HepG2 (cell line): ENCODE measurements around the gene SYT11. TPM values are rescaled to one million over a fixed set of nuclear protein-coding genes. Genes with fewer than 3 reads are reported as not detected.
A peak's percentile ranks its signal among the peaks of the same experiment; 100 is the strongest.
"Not testable (repeated sequence)": the region's sequence is repeated elsewhere in the genome, so short reads cannot be mapped to it uniquely, and the experiment has no call there.

Experiments used
- ATAC-seq: fragments of 200-7000 bp; cut with Tn5 transposase; 3 replicates; pipeline ENCODE4 v1.9.1; 2020; ENCODE audit warnings: mild to moderate bottlenecking, moderate library complexity
- BruUV-seq: library from RNA; stranded (reverse); fragments of 400-500 nt; replicated peaks from 2 replicates; lab custom pipeline; 2021; lab: Mats Ljungman, UMichigan
- CTCF ChIA-PET: fragments of 300-600 bp; formaldehyde crosslinking; extraction: SDS; loops from one replicate; lab custom pipeline; 2021; ENCODE audit warnings: low total read pairs, inconsistent platforms, low intra/inter-chr PET ratio; lab: Yijun Ruan, JAX
- POLR2A ChIA-PET: fragments of 350-600 bp; sonication (Branson Sonifier 250); formaldehyde crosslinking; loops from one replicate; lab custom pipeline; 2020; ENCODE audit warnings: antibody characterized with exemption, inconsistent platforms; lab: Yijun Ruan, JAX
- DNase-seq: peaks from one replicate; pipeline ENCODE4 v3.0.0-alpha.2; 2015; ENCODE audit warnings: low spot score
- FAIRE-seq: peaks from 3 replicates; lab custom pipeline; 2011; peaks lifted over from hg19 to GRCh38; lab: Jason Lieb, UNC
- H2AFZ ChIP-seq: one replicate; pipeline ENCODE4 v1.6.1; 2011; ENCODE audit warnings: low read length, inconsistent platforms
- H3K27ac ChIP-seq: fragments of 300-600 bp; 3 replicates; pipeline ENCODE4 v1.8.0; 2011; ENCODE audit warnings: mixed run types, mild to moderate bottlenecking, mixed read lengths, low read length, inconsistent platforms; ENCODE audit not compliant: insufficient read depth; ENCODE audit errors: extremely low read length
- H3K27me3 ChIP-seq, 2 experiments: fragments of 200-600 bp in 1 of 2; 2 replicates in 1 of 2; 3 replicates in 1 of 2; pipeline versions ENCODE4 v1.6.0 to v1.8.0; 2011; ENCODE audit warnings: low read length in 2 of 2, mild to moderate bottlenecking in 2 of 2, moderate library complexity in 2 of 2, inconsistent platforms in 1 of 2; ENCODE audit not compliant: insufficient read depth in 2 of 2, control insufficient read depth in 1 of 2
- H3K36me3 ChIP-seq, 2 experiments: fragments of 200-600 bp in 1 of 2; replicated peaks in 1 of 2; 2 replicates in 1 of 2; 3 replicates in 1 of 2; pipeline versions ENCODE4 v1.5.1 to v1.8.0; 2011; ENCODE audit warnings: low read length in 2 of 2, inconsistent platforms in 1 of 2; ENCODE audit not compliant: insufficient read depth in 2 of 2, control insufficient read depth in 1 of 2
- H3K4me1 ChIP-seq: 2 replicates; pipeline ENCODE4 v1.5.1; 2012; ENCODE audit warnings: low read length, inconsistent platforms; ENCODE audit not compliant: insufficient read depth
- H3K4me2 ChIP-seq: 2 replicates; pipeline ENCODE4 v1.6.0; 2011; ENCODE audit warnings: low read depth, low read length, inconsistent platforms
- H3K4me3 ChIP-seq, 3 experiments: fragments of 200-600 bp in 1 of 3; sonication (generic), shearing (Covaris generic) in 1 of 3; replicated peaks in 1 of 3; 2 replicates each; pipeline ENCODE4 v1.5.1; 2011 to 2016; ENCODE audit warnings: low read length in 3 of 3, inconsistent platforms in 2 of 3, low read depth in 2 of 3, mild to moderate bottlenecking in 2 of 3, control low read depth in 1 of 3, mixed read lengths in 1 of 3; ENCODE audit not compliant: insufficient read depth in 1 of 3
- H3K79me2 ChIP-seq: one replicate; pipeline ENCODE4 v1.6.1; 2011; ENCODE audit warnings: low read length, inconsistent platforms; ENCODE audit not compliant: insufficient read depth
- H3K9ac ChIP-seq: 2 replicates; pipeline ENCODE4 v1.6.0; 2011; ENCODE audit warnings: mild to moderate bottlenecking, low read depth, low read length, inconsistent platforms; ENCODE audit not compliant: insufficient read depth
- H3K9me3 ChIP-seq: 2 replicates; pipeline ENCODE4 v1.5.1; 2012; ENCODE audit warnings: mild to moderate bottlenecking, low read length
- H4K20me1 ChIP-seq: 2 replicates; pipeline ENCODE4 v1.6.0; 2011; ENCODE audit warnings: inconsistent platforms, mild to moderate bottlenecking, low read length, moderate library complexity; ENCODE audit not compliant: insufficient read depth
- ZNF121 ChIP-seq: sonication (generic); formaldehyde crosslinking; IDR thresholded peaks from 2 replicates; pipeline ENCODE4 v1.5.0; 2020; ENCODE audit warnings: mild to moderate bottlenecking, missing genetic modification reagents
- WGBS: methylation state at CpG from one replicate; pipeline ENCODE4 v1.1.6; 2017; ENCODE audit warnings: low lambda C conversion rate; 5-methylcytosine and 5-hydroxymethylcytosine counted together
- in situ Hi-C: cut with HindIII; loops from 2 replicates; pipeline ENCODE4 v1.10.0; 2017; ENCODE audit warnings: low pct_unique_long_range_greater_than_20kb; ENCODE audit not compliant: extremely low pct_ligation_motif_present
- intact Hi-C: fragments of 100-400 bp; cut with micrococcal nuclease; formaldehyde crosslinking; loops from one replicate; pipeline ENCODE4 v1.10.0; 2022; ENCODE audit not compliant: unreplicated experiment
- polyA plus RNA-seq, 8 experiments: library from polyadenylated mRNA; depleted of rRNA in 3 of 8; stranded (reverse) in 7 of 8; unstranded in 1 of 8; fragments of >200 nt; fragmentation: Illumina TruSeq in 4 of 8; extraction: Trizol in 4 of 8; gene quantifications; 2 replicates each; pipeline versions ENCODE4 v1.2.1 to v1.2.3, GENCODE V29; 2011 to 2016; ENCODE audit warnings: low read depth in 4 of 8, missing spikeins in 1 of 8, mixed read lengths in 1 of 8; ENCODE audit not compliant: insufficient read depth in 1 of 8
- total RNA-seq, 5 experiments: library from RNA; depleted of rRNA; stranded (reverse); fragments of >200 nt; fragmentation: Illumina TruSeq; extraction: Trizol; gene quantifications; 2 replicates each; pipeline ENCODE4 v1.2.3, GENCODE V29; 2016; ENCODE audit warnings: low read depth in 1 of 5

SYT11 gene
- total and polyA plus RNA-seq, 2 of the 13 experiments (the other 11 are each of a cell fraction or from before 2014, with no cell fraction given) = 0.22 to 0.59 TPM

- H3K79me2 ChIP-seq, BruUV-seq, H2AFZ ChIP-seq, POLR2A ChIA-PET, H3K4me2 ChIP-seq, in situ Hi-C loops, H3K27me3 ChIP-seq, CTCF ChIA-PET, H3K9me3 ChIP-seq, ATAC-seq, FAIRE-seq, H3K9ac ChIP-seq, H3K27ac ChIP-seq, H4K20me1 ChIP-seq, DNase-seq, H3K4me3 ChIP-seq: not testable (repeated sequence)
- H3K4me1 ChIP-seq = peaks cover 25% of the 10 kb centered on the region
- H3K36me3 ChIP-seq = peaks cover 8 to 11% of the 10 kb centered on the region in 2 experiments; a peak in 4 of 5 replicates
- 0 out of 2 replicates have a peak, but pooled peaks have one; percentile 38 for TF ChIP-seq ZNF121
- WGBS = 94% methylated on average over 6 of the region's 6 CpGs
- intact Hi-C loops = loop anchor here (10.0 kb wide), 1 partner anchor 1519 kb away; no protein-coding TSS in a partner anchor
Observed at GRCh38 chr1:155895617-155896016, 36.2 kb downstream of the SYT11 start.

GRCh38 chr1:155896476-155896875, 37.1 kb downstream of the SYT11 start:
- POLR2A ChIA-PET = not testable (repeated sequence)

More at GRCh38 chr1:155896476-155896875, 37.1 kb downstream of the SYT11 start:
- H3K9me3 ChIP-seq, H3K27me3 ChIP-seq, H3K4me2 ChIP-seq, BruUV-seq, in situ Hi-C loops, H4K20me1 ChIP-seq, H2AFZ ChIP-seq, ATAC-seq, H3K79me2 ChIP-seq, H3K27ac ChIP-seq, FAIRE-seq, H3K4me3 ChIP-seq, H3K9ac ChIP-seq, CTCF ChIA-PET, DNase-seq: not testable (repeated sequence)
- intact Hi-C loops = loop anchor here (10.0 kb wide), 1 partner anchor 1518 kb away; no protein-coding TSS in a partner anchor
- 98% methylated on average over 7 of the region's 8 CpGs for WGBS
- H3K36me3 ChIP-seq = peaks cover 8 to 19% of the 10 kb centered on the region in 2 experiments; a peak in 4 of 5 replicates
- H3K4me1 ChIP-seq = peaks cover 22% of the 10 kb centered on the region
